ENCODE measurements around the gene OR9A4. TPM values are rescaled to one million over a fixed set of nuclear protein-coding genes. Genes with fewer than 3 reads are reported as not detected.

Gene OR9A4
- total RNA-seq, 2 experiments from 2014 or later = 0.06 TPM; not detected in 1

DNA sequence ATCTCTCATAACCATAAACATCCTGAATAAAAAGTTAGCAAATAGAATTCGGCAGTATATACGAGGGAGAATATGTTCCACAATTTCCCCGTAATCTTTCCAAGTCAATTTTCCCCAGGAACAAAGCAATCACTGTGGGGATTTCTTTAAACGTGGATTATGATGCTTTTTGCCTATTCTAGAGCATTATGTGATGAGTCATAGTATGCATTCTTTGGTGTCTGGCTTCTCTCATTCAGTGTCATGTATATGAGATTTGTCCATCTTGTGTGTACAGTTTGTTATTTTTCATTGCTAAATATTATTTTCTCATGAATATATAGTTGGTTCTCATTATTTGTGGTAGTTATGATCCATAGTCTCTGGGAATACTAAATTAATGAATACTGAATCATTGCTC, 9.9 kb upstream of the OR9A4 start:
- Histone ChIP-seq H3K4me1 (ENCODE audit: insufficient read depth, low read length, poor library complexity, severe bottlenecking) (no peaks in the 10 kb centered on the region), H3K9me3 (ENCODE audit: low read length) (no peaks in the 10 kb centered on the region), H4K20me1 (ENCODE audit: insufficient read depth, low read length) (no peaks in the 10 kb centered on the region), H2AFZ (ENCODE audit: low read length) (no peak overlapping the region), H3K79me2 (ENCODE audit: insufficient read depth, low read depth, low read length) (no peaks in the 10 kb centered on the region), H3K27ac (ENCODE audit: low read depth, low read length, poor library complexity, severe bottlenecking) (no peak overlapping the region), H3K36me3 (ENCODE audit: insufficient read depth, low read length) (no peaks in the 10 kb centered on the region), H3K9me2 (ENCODE audit: insufficient read depth, low read length) (no peaks in the 10 kb centered on the region), H3K4me2 (ENCODE audit: low read length) (no peak overlapping the region), H3K4me3 (ENCODE audit: low read depth, low read length, poor library complexity, severe bottlenecking) (no peak overlapping the region)
- intact Hi-C loops (cut with micrococcal nuclease; ENCODE audit: unreplicated experiment) = no loop called here
- DNase-seq (ENCODE audit: low spot score) = no peak
- no TSS peak for BruUV-seq (replicated peaks)
- TF ChIP-seq, protein P1, sequence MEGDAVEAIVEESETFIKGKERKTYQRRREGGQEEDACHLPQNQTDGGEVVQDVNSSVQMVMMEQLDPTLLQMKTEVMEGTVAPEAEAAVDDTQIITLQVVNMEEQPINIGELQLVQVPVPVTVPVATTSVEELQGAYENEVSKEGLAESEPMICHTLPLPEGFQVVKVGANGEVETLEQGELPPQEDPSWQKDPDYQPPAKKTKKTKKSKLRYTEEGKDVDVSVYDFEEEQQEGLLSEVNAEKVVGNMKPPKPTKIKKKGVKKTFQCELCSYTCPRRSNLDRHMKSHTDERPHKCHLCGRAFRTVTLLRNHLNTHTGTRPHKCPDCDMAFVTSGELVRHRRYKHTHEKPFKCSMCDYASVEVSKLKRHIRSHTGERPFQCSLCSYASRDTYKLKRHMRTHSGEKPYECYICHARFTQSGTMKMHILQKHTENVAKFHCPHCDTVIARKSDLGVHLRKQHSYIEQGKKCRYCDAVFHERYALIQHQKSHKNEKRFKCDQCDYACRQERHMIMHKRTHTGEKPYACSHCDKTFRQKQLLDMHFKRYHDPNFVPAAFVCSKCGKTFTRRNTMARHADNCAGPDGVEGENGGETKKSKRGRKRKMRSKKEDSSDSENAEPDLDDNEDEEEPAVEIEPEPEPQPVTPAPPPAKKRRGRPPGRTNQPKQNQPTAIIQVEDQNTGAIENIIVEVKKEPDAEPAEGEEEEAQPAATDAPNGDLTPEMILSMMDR (conservative IDR thresholded peaks at IDR 0.05; ENCODE audit: low read length) = no peak
- TF ChIP-seq EZH2phosphoT487 (IDR thresholded peaks at IDR 0.05; ENCODE audit: borderline replicate concordance, low read depth, low read length) = no peak
- ChIA-PET POLR2A (no interaction called here), CTCF (ENCODE audit: unreplicated experiment) (no interaction called here)

GRCh38 chr7:141911391-141911790, 4.8 kb upstream of the OR9A4 start:
- H3K27ac ChIP-seq (ENCODE audit: low read depth, low read length, poor library complexity, severe bottlenecking) = no peak overlapping the region

DNA sequence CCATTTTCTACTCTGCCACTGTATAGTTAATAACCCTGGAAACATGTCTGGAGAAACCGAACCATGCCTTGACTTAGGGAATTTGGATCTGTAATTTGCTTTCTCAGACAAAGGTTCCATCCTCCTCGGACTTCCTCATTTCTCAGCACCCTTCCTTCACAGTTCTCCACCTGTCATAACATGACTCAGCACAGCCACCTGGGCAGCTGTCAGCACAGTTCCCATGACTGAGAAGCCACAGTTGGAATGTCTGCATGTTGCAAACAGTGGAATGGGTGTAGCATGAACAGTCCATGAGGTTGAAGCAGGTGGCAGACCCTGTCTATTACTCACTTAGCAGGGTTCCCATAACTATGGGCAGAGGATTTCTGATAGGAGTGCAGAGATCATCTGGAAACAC, 634 bp upstream of the OR9A4 start:
- Histone ChIP-seq H3K4me3 (ENCODE audit: low read depth, low read length, poor library complexity, severe bottlenecking) (no peak overlapping the region), H3K9me3 (ENCODE audit: low read length) (no peaks in the 10 kb centered on the region), H3K79me2 (ENCODE audit: insufficient read depth, low read depth, low read length) (no peaks in the 10 kb centered on the region), H2AFZ (ENCODE audit: low read length) (no peak overlapping the region), H4K20me1 (ENCODE audit: insufficient read depth, low read length) (no peaks in the 10 kb centered on the region; the same call in 1 of the 2 replicates), H3K9me2 (ENCODE audit: insufficient read depth, low read length) (no peaks in the 10 kb centered on the region), H3K4me2 (ENCODE audit: low read length) (no peak overlapping the region), H3K27ac (ENCODE audit: low read depth, low read length, poor library complexity, severe bottlenecking) (no peak overlapping the region), H3K36me3 (ENCODE audit: insufficient read depth, low read length) (no peaks in the 10 kb centered on the region), H3K4me1 (ENCODE audit: insufficient read depth, low read length, poor library complexity, severe bottlenecking) (no peaks in the 10 kb centered on the region)
- TF ChIP-seq, protein P1 (conservative IDR thresholded peaks at IDR 0.05; ENCODE audit: low read length) = no peak
- no peak for TF ChIP-seq EZH2phosphoT487 (IDR thresholded peaks at IDR 0.05; ENCODE audit: borderline replicate concordance, low read depth, low read length)
- ChIA-PET CTCF (ENCODE audit: unreplicated experiment) (no interaction called here), POLR2A (no interaction called here)
- BruUV-seq (replicated peaks) = no TSS peak
- DNase-seq (ENCODE audit: low spot score) = no peak
- intact Hi-C loops (cut with micrococcal nuclease; ENCODE audit: unreplicated experiment) = no loop called here

More at GRCh38 chr7:141911391-141911790, 4.8 kb upstream of the OR9A4 start:
- Histone ChIP-seq H3K4me3 (ENCODE audit: low read depth, low read length, poor library complexity, severe bottlenecking) (no peak overlapping the region), H3K4me2 (ENCODE audit: low read length) (no peak overlapping the region), H3K9me3 (ENCODE audit: low read length) (no peaks in the 10 kb centered on the region), H3K4me1 (ENCODE audit: insufficient read depth, low read length, poor library complexity, severe bottlenecking) (no peaks in the 10 kb centered on the region), H3K9me2 (ENCODE audit: insufficient read depth, low read length) (no peaks in the 10 kb centered on the region), H3K36me3 (ENCODE audit: insufficient read depth, low read length) (no peaks in the 10 kb centered on the region), H2AFZ (ENCODE audit: low read length) (no peak overlapping the region), H4K20me1 (ENCODE audit: insufficient read depth, low read length) (no peaks in the 10 kb centered on the region; the same call in 1 of the 2 replicates), H3K79me2 (ENCODE audit: insufficient read depth, low read depth, low read length) (no peaks in the 10 kb centered on the region)
- intact Hi-C loops (cut with micrococcal nuclease; ENCODE audit: unreplicated experiment) = no loop called here
- no peak for DNase-seq (ENCODE audit: low spot score)
- TF ChIP-seq, protein P1 (conservative IDR thresholded peaks at IDR 0.05; ENCODE audit: low read length) = no peak
- TF ChIP-seq EZH2phosphoT487 (IDR thresholded peaks at IDR 0.05; ENCODE audit: borderline replicate concordance, low read depth, low read length) = no peak
- CTCF ChIA-PET (ENCODE audit: unreplicated experiment) = no interaction called here
- no TSS peak for BruUV-seq (replicated peaks)
- POLR2A ChIA-PET = no interaction called here

All from OCI-LY7 (cell line).